Measurements from ENCODE around the gene WDFY1.

DNA sequence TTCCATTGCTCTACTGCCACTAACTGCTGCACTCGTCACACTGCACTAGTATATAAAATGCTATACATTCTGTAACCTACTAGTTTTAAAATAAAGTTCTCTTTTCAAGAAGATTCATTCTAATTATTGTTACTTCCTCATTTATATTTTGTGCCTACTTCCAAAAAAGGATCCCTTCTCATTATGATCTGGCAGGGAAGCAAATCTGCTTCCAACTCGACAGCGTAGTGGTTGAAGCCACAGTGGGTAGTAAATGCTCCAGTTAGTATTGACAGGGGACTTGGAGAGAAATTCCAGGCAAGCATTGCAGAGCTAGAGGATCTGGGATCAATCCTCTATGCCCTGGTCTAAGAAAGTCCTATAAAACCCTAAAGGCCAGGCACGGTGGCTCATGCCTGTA, 54.4 kb downstream of the WDFY1 start:
- TF ChIP-seq, protein P1, sequence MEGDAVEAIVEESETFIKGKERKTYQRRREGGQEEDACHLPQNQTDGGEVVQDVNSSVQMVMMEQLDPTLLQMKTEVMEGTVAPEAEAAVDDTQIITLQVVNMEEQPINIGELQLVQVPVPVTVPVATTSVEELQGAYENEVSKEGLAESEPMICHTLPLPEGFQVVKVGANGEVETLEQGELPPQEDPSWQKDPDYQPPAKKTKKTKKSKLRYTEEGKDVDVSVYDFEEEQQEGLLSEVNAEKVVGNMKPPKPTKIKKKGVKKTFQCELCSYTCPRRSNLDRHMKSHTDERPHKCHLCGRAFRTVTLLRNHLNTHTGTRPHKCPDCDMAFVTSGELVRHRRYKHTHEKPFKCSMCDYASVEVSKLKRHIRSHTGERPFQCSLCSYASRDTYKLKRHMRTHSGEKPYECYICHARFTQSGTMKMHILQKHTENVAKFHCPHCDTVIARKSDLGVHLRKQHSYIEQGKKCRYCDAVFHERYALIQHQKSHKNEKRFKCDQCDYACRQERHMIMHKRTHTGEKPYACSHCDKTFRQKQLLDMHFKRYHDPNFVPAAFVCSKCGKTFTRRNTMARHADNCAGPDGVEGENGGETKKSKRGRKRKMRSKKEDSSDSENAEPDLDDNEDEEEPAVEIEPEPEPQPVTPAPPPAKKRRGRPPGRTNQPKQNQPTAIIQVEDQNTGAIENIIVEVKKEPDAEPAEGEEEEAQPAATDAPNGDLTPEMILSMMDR (IDR thresholded peaks at IDR 0.05 in 2 of 3, conservative IDR thresholded peaks at IDR 0.05 in 1 of 3; ENCODE audit: borderline replicate concordance in 1 of 3, insufficient read depth in 1 of 3, low read depth in 2 of 3, low read length in 2 of 3) = no peak
- TF ChIP-seq TCF7L2 (IDR thresholded peaks at IDR 0.05; ENCODE audit: borderline replicate concordance, extremely low read depth, insufficient read depth, insufficient read length) (no peak), EZH2 (IDR thresholded peaks at IDR 0.05) (no peak), ELF1 (IDR thresholded peaks at IDR 0.05; ENCODE audit: borderline replicate concordance, low read depth) (no peak), EZH2phosphoT487 (IDR thresholded peaks at IDR 0.05; ENCODE audit: borderline replicate concordance) (no peak), POLR2A (IDR thresholded peaks at IDR 0.05; ENCODE audit: borderline replicate concordance, extremely low read depth, insufficient read depth, insufficient read length) (no peak), RAD21 (IDR thresholded peaks at IDR 0.05; ENCODE audit: low read depth) (no peak), ZNF274 (IDR thresholded peaks at IDR 0.05; ENCODE audit: low read depth, low read length) (no peak), JUND (IDR thresholded peaks at IDR 0.05) (no peak), CEBPB (IDR thresholded peaks at IDR 0.05; ENCODE audit: low read depth) (no peak), YY1 (IDR thresholded peaks at IDR 0.05; ENCODE audit: extremely low read depth, insufficient replicate concordance, low read depth, low read length) (no peak)
- TF ChIP-seq, protein P2, sequence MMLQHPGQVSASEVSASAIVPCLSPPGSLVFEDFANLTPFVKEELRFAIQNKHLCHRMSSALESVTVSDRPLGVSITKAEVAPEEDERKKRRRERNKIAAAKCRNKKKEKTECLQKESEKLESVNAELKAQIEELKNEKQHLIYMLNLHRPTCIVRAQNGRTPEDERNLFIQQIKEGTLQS (IDR thresholded peaks at IDR 0.05) = no peak
- TF ChIP-seq, protein P3, sequence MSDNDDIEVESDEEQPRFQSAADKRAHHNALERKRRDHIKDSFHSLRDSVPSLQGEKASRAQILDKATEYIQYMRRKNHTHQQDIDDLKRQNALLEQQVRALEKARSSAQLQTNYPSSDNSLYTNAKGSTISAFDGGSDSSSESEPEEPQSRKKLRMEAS (IDR thresholded peaks at IDR 0.05) = no peak

All from HCT116 (cell line).